HG02943 (cell line): ENCODE measurements around the gene RBFOX2.
"Not testable (repeated sequence)": the region's sequence is repeated elsewhere in the genome, so short reads cannot be mapped to it uniquely, and the experiment has no call there.

Source experiments
- ATAC-seq: cut with Tn5 transposase; IDR thresholded peaks from one replicate; pipeline ENCODE4 v1.9.1; 2021; ENCODE audit warnings: mild to moderate bottlenecking, low read depth, moderate library complexity; ENCODE audit not compliant: unreplicated experiment

RBFOX2 gene

DNA sequence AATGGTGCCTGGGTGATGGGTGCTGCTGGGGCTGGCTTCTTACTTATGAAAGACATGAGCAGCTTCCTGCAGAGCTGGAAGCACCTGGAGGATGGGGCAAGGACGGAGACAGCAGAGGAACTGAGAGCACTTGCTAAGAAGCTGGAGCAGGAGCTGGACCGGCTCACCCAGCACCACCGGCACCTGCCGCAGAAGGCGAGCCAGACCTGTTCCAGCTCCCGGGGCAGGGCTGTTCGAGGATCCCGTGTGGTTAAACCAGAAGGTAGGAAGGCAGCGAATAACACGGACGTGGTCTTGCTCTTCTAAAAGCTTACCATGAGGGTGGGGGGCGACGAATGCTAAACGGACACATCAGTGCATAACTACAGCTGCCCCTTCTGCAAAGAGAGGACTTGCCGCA, 301.7 kb downstream of the RBFOX2 start:
- no peak for ATAC-seq

DNA sequence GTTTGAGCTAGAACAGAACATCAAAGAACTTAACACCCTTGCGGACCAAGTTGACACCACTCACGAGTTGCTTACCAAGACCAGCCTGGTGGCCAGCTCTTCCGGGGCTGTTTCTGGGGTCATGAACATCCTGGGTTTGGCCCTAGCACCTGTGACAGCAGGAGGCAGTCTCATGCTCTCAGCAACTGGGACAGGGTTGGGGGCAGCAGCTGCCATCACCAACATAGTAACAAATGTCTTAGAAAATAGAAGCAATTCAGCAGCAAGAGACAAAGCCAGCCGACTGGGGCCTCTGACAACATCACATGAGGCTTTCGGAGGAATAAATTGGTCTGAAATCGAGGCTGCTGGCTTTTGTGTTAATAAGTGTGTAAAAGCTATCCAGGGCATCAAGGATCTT, 302.2 kb downstream of the RBFOX2 start:
- ATAC-seq = no peak

DNA sequence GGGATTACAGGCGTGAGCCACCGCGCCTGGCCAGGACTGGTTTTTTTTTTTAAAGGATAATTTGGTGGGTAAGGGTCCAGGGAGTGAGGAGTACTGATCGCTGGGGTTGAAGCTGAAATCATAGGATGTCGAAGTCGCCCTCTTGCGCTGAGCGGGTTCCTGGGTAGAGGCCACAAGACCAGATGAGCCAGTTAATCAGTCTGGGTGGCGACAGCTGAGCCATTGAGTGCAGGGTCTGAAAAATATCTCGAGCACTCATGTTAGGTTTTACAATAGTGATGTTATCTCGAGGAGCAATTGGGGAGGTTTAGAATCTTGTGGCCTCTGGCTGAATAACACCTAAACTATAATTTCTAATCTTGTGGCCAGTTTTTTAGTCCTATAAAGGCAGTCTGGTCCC, 303.1 kb downstream of the RBFOX2 start:
- no peak for ATAC-seq

DNA sequence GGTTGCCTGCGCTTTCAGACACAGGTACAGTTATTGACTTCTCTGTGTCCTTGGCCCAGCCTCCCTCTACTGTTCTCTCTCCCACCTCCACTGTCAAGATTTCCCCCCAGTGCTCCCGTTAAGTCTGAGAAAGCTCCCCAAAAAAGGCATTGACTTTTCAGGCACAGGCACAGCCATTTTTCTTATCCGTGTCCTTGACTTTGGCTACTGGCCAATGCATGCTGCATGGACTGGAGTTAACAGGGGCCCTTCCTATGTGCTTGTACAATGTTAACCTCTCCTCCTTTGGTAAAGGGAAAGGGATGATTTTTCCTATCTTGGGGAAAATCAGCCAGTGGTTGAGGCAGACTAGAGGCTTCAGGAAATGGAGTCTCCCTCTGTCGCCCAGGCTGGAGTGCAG, 306.7 kb downstream of the RBFOX2 start:
- no peak for ATAC-seq

DNA sequence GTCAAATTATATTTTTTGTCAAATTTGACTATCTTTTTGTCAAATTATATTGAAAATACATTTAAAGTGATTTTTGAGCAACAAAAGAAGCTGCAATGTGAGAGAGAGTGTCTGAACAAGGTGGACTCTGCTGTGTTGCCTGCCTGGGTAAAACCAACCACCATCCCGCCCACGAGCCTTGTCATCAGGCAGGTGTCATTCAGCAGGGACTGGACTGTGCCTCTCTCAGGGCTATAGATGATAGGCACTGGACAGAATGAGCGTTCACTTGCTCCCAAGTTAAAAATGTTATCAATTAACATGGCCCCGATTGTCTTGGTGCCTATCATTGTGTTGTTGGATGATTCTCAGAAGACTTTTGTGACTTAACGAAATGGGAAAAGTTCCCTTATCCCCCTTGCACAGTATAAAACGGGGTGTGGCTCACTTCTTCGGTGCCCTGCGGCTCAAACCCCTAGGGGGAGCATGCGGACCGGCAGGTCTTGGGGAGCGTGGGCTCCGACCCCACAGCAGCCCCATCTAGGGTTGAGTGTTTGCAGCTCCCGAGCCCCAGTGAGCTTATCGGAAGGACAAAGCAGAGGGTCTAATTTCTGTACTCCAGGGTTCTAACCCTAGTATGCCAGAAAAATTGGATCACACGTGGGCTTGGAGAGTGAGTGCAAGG, 309.3 kb downstream of the RBFOX2 start:
- ATAC-seq = no peak

DNA sequence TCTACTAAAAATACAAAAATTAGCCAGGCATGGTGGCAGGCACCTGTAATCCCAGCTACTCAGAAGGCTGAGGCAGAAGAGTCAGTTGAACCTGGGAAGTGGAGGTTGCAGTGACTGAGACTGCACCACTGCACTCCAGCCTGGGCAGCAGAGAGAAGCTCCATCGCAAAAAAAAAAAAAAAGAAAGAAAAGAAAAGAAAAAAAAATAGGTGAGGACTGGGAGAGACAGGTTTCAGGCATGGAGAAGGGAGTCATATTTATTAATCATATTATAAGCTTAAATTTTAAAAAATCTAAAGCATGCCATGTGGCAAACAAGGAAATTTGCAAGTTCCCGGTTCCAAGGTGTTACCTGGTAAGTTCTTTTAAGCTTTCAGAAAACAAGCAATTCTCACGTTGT, 311.1 kb downstream of the RBFOX2 start, which contains the start of gene APOL5:
APOL5 (plus strand) TSS at position 301 of the 400 bp plus-strand sequence; CDS start at position 301, 0 bp downstream.
- ATAC-seq = no peak

DNA sequence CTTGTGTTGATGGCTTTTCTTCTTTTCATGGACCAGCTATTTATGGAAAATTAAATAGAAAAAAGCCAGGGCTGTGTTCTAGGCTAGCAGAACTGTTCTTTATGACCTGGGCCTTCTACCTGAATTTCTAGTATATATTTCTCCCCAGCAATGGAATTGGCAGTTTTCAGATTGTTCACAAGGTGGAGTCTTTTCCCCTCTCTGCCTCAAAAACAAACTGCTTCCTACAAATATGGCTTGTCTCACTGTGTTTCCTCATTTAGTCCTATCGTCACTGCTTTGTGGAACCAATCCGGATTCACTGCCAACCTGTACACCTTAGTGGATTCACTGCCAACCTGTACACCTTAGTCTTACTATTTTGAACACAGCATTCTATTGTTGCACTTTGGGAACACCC, 316.0 kb downstream of the RBFOX2 start:
- no peak for ATAC-seq

DNA sequence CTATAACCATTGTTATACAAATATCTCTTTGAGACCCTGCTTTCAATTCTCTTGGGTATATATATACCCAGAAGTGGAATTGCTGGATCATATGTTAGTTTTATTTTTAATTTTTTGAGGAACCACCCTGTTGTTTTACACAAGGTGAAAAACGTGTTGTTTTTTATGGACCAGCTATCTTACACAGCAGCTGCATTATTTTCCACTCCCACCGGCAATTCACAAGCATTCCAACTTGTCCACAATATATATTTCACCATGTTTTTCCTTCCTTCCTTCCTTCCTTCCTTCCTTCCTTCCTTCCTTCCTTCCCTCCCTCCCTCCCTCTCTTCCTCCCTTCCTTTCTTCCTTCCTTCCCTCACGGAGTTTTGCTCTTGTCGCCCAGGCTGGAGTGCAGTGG, 317.3 kb downstream of the RBFOX2 start:
- no peak for ATAC-seq

DNA sequence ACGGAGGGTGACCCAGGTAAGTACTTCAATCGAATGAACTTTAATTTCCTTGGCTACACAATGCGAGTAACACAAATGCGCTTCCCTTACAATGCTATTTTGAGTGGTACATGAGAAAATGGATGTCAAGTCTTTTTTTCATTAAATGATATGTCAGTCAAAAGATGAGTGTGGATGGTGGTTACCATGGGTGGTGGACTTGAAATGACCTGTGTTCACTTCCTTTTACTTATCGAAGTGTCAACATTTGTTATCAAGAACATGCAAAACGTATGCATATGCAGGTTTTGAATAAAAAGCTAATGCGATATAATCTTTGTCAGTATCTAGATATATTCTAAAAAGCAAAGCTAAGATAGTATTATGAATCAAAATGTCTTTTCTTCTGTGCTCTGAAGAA, 319.7 kb downstream of the RBFOX2 start:
- no peak for ATAC-seq

DNA sequence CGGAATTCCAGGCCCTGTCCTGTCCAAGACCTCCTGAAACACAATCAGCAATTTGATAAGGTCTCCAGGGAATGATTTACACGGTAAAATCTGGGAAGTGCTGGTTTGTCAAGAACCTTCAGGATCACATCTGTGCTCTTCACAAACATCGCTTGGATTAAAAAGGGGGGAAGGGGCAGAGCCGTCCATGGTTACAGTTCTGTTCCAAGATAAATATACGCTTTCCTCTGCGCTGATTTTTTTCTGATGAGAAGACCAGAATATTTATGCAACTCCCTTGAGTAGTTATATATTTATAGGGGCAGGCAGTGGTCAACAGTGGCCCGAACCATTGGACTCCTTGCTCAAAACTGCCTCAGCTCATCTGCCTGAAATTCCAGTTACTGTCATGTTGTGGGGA, 320.2 kb downstream of the RBFOX2 start:
- no peak for ATAC-seq

DNA sequence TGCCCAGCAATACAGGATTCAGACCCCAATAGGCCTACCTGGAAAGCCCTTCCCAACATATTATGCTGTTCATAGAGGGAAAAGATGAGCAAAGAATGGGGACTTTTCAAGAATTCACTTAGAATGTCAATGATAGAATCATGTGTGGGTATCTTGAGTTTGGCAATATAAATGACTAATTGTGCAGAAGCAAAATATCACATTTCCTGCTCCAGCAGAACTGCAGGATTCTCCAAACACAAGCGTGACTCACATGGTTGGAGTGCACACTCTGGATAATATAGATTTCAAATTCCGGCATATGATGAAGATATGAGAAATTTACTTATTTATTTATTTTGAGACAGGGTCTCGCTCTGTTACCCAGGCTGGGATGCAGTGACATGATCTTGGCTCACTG, 323.5 kb downstream of the RBFOX2 start:
- ATAC-seq = no peak

DNA sequence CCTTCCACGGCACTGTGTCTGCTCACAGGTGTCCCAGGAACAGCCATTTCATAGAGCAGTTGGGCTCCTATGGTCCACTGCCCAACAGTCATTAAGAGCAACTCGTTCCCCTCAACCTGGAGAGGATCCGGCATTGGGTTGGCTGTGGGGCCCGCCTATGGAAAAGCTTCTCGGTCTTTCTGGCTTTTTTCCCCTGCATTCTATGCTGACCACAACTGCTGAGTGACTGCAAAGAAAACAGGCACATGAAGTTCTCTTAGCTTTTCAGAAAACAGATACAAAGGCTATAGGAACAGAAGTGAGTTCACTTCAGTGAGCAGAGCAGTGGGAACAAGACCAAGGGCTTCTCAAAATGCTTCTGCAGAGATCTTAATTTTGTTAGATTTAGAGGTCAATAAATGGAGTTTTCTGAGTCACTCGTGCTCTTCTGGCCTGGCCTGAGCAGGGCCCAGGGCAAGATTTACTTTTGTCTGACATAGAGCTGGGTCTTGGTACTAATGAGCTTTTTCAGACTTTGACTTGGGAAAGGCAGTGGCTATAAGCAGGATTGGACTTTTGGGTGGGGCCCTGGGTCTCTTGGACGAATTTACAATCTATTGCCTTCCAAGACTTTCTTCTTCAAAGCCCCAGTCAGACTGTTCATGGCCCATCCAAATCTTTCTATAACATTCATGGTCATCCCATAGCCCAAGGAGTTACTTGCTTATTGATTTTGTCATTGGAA, 324.6 kb downstream of the RBFOX2 start:
- no peak for ATAC-seq

DNA sequence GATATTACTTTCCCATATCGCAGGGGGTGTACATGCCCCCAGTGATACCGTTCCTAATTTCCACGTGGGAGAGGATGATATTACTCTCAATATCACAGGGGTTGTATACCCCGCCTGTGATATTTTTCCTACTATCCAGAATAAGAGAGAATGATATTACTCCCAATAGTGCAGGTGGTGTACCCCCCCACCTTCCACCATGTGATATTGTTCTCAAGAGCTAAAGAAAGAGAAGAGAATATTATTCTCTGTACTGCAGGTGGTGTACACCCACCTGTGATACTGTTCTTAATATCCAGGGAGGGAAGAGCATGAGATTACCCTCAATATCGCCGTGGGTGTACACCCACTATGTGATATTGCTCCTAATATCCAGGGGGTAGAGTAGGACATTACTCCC, 328.8 kb downstream of the RBFOX2 start:
- ATAC-seq = not testable (repeated sequence)

DNA sequence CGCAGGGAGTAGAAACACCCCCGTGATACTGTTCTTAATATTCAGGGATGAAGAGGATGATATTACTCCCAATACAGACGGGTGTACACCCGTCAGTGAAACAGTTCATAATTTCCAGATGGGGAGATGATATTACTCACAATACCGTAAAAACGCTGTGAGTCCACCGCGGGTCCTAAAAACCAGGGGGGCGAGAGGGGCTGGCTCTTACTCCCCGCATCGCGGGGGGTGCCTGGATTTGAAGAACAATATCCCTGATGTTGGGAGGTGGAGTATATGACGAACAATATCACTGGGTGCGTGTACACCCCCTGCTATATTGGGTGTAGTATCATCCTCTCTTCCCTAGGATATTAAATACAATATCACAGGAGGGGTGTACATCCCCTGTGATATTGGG, 331.5 kb downstream of the RBFOX2 start:
- no peak for ATAC-seq

DNA sequence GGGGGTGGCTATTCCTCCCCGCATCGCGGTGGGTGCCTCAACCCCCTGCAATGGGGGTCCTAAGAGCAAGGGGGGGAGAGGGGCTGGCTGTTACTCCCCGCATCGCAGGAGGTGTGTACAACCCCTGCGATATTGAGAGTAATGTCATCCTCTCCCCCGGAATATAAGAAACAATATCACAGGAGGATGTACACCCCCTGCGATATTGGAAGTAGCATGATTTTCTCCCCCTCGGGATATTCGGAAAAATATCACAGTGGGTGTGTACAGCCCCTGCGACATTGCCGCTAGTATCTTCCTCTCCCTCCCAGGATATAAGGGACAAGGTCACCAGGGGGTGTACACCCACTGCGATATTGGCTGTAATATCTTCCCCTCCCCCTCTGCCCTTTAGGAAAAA, 333.4 kb downstream of the RBFOX2 start:
- ATAC-seq = no peak

DNA sequence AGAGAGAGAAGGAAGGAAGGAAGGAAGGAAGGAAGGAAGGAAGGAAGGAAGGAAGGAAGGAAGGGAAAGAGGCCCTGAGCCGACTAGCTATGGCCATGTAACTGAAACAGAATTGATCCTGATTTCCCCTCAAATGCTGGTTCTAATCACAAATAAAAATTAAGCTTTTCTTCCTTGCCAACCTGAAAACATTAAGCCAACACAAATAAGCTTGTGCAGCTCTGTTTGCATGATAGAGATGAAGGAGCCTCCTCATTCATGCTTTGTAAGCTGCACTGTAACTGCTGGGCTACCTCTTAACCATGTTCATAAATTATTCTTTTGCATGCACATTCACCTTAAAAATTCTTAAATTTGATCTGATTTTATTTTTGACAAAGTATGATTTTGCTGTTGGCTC, 338.6 kb downstream of the RBFOX2 start:
- no peak for ATAC-seq

DNA sequence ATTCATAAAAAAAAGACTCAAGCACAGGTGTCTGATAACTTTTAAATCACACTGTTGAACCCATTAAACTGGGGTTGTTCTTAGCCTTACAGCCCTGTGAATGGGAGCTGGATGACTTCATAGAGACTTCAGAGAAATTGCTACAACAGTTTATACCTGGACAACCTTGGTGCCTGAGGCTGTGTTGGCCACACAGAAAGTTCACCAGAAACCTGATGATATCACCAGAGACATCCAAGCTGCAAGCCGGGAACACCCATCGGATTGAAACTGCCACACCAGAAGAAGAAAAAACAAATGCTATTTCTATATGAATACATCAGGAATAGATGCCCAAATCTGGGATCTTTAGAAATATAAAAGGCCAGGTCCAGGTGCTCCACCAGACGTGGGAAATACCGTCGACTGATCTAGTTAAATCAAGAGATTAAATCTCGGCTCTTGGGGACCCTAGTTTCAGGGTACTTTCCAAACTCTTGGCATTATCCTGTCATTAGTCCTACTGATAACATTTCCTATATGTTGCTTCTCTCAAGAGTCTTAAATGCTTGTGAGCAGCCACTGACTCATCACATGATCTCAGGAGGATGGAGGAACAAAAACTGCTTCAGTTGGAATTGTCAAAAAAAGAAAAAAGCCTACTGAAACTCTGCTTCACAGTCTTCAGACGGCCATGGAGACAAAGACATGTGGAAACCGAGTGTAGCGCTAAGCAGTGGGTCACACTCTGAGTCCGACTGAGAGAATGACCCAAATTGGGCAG, 339.5 kb downstream of the RBFOX2 start:
- ATAC-seq = no peak
